Ovary (tissue), 9 donors: ENCODE measurements around the gene GDF2. TPM values are rescaled to one million over a fixed set of nuclear protein-coding genes. Genes with fewer than 3 reads are reported as not detected.

Experiments
- DNase-seq, 5 donors: peaks; one replicate each; pipeline ENCODE4 v3.0.0-alpha.2; 2019 to 2020
- H3K27ac ChIP-seq, 2 donors: fragments of 200-600 bp; one replicate each; pipeline versions ENCODE4 v1.5.1 to v1.8.0; 2019 to 2022
- H3K27me3 ChIP-seq: fragments of 200-600 bp; one replicate; pipeline ENCODE4 v1.8.0; 2022
- H3K36me3 ChIP-seq: fragments of 200-600 bp; sonication (generic); one replicate; pipeline ENCODE4 v1.5.1; 2019
- H3K4me1 ChIP-seq: one replicate; pipeline ENCODE4 v1.8.1; 2013; ENCODE audit warnings: mild to moderate bottlenecking, moderate library complexity; ENCODE audit not compliant: insufficient read depth
- H3K4me3 ChIP-seq: fragments of 200-600 bp; sonication (generic); one replicate; pipeline ENCODE4 v1.5.1; 2017
- H3K9me3 ChIP-seq, 2 donors: fragments of 200-600 bp in 1 of 2; sonication (generic) in 1 of 2; one replicate each; pipeline versions ENCODE4 v1.5.1 to v1.8.1; 2013 to 2019; ENCODE audit warnings: mild to moderate bottlenecking in 1 of 2, moderate library complexity in 1 of 2
- CTCF ChIP-seq, 3 donors: fragments of 450-650 bp in 2 of 3; fragments of 200-600 bp in 1 of 3; IDR thresholded peaks; one replicate each; pipeline versions ENCODE4 v1.5.1 to v1.8.0; 2016 to 2022; ENCODE audit warnings: antibody characterized with exemption in 3 of 3, mild to moderate bottlenecking in 1 of 3
- EP300 ChIP-seq: sonication (generic); formaldehyde crosslinking; IDR thresholded peaks from one replicate; pipeline ENCODE4 v1.6.1; 2017; ENCODE audit warnings: antibody characterized with exemption
- POLR2A ChIP-seq: fragments of 450-650 bp; IDR thresholded peaks from one replicate; pipeline ENCODE4 v1.6.1; 2017; ENCODE audit warnings: antibody characterized with exemption, mild to moderate bottlenecking, moderate library complexity
- WGBS, 3 donors: extraction: QIAGEN DNeasy Blood & Tissue Kit in 1 of 3; methylation state at CpG; one replicate each; pipeline versions ENCODE4 v1.1.5 to v1.1.7; 2013 to 2017; 5-methylcytosine and 5-hydroxymethylcytosine counted together
- intact Hi-C, 4 donors: fragments of 100-400 bp; cut with DNase I; formaldehyde crosslinking; loops; one replicate each; pipeline versions ENCODE4 v1.11.0 to v1.15.1; 2022 to 2023
- polyA plus RNA-seq, 2 donors: library from polyadenylated mRNA; stranded (reverse); fragments of 200-250 nt in 1 of 2; fragments of 350-450 nt in 1 of 2; fragmentation: Illumina TruSeq in 1 of 2; extraction: RNeasy Lipid Tissue Mini Kit (QIAGEN cat#74804) in 1 of 2; gene quantifications; one replicate each; pipeline ENCODE4 v1.2.3, GENCODE V29; 2013 to 2014
- total RNA-seq, 7 donors: library from RNA; depleted of rRNA in 2 of 7; stranded (reverse); fragments of >200 nt in 2 of 7; fragmentation: NEBNext Ultra II Directional in 3 of 7; extraction: Animal tissue kit (Norgen Biotek cat#: 25700) in 3 of 7; gene quantifications; one replicate each; pipeline versions ENCODE4 v1.1.0 to v1.2.4, GENCODE V29; 2016 to 2023
- donor health status: DM: no; HTN: no; CAD: no; lungs with moderate emphysema.
- donor health status: DM: no; HTN: no; CAD: no.
- donor health status: Bipolar disorder and iron deficiency.
- donor health status: DM: yes; HTN: yes; CAD: no.
- donor health status: DM: no; HTN: no; CAD: no.
- donor health status: DM: yes; HTN: yes; CAD: no.

GDF2 gene
- total and polyA plus RNA-seq, 9 donors: not detected

DNA sequence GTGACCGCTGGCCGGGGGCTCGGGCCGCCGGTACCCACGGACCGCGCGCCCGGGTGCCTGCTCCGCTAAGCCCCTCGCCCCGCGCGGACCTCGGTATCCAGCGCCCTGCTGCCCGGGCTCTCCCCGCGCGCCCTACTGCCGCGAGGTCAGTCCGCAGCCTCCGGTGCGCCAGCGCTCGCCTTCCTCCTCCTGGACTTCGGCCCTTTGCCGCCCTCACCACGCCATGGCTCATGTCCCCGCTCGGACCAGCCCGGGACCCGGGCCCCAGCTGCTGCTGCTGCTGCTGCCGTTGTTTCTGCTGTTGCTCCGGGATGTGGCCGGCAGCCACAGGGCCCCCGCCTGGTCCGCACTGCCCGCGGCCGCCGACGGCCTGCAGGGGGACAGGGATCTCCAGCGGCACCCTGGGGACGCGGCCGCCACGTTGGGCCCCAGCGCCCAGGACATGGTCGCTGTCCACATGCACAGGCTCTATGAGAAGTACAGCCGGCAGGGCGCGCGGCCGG lies 21.8 kb upstream of the GDF2 start:
- Histone ChIP-seq H3K4me3 (peak overlapping the region; percentile 13), H3K27me3 (no peaks in the 10 kb centered on the region), H3K36me3 (no peaks in the 10 kb centered on the region), H3K27ac (no peak overlapping the region), H3K4me1 (peaks cover 3% of the 10 kb centered on the region), H3K9me3 (no peaks in the 10 kb centered on the region)
- TF ChIP-seq EP300: no peak
- no peak for TF ChIP-seq POLR2A
- intact Hi-C loops: no loop called here
- DNase-seq: no peak
- WGBS, 3 donors: 1 to 2% (median 2%) methylated on average over 47 to 57 of the region's 57 CpGs

GRCh38 chr10:47301833-47302232 lies 20.4 kb upstream of the GDF2 start:
- intact Hi-C loops: no loop called here
- 45 to 58% (median 52%) methylated on average over 2 of the region's 2 CpGs for WGBS, 3 donors

GRCh38 chr10:47303105-47303504 lies 19.1 kb upstream of the GDF2 start:
- no peak overlapping the region for H3K4me3 ChIP-seq
- no peak overlapping the region for H3K27ac ChIP-seq
- H3K9me3 ChIP-seq: no peaks in the 10 kb centered on the region
- H3K4me1 ChIP-seq: peaks cover 3% of the 10 kb centered on the region
- 83 to 89% (median 84%) methylated on average over 7 of the region's 7 CpGs for WGBS, 3 donors
- TF ChIP-seq CTCF (IDR thresholded peaks at IDR 0.05): no peak
- TF ChIP-seq EP300: no peak
- no peak for TF ChIP-seq POLR2A
- H3K36me3 ChIP-seq: no peaks in the 10 kb centered on the region
- H3K27me3 ChIP-seq: no peaks in the 10 kb centered on the region
- no peak for DNase-seq
- intact Hi-C loops: no loop called here

More at GRCh38 chr10:47301833-47302232, 20.4 kb upstream of the GDF2 start:
- no peaks in the 10 kb centered on the region for H3K27me3 ChIP-seq
- no peak overlapping the region for H3K4me3 ChIP-seq
- H3K36me3 ChIP-seq: no peaks in the 10 kb centered on the region
- H3K9me3 ChIP-seq: no peaks in the 10 kb centered on the region
- no peak overlapping the region for H3K27ac ChIP-seq
- no peak for TF ChIP-seq CTCF (IDR thresholded peaks at IDR 0.05)
- no peak for TF ChIP-seq POLR2A
- TF ChIP-seq EP300: no peak
- no peak for DNase-seq
- H3K4me1 ChIP-seq: peaks cover 3% of the 10 kb centered on the region

DNA sequence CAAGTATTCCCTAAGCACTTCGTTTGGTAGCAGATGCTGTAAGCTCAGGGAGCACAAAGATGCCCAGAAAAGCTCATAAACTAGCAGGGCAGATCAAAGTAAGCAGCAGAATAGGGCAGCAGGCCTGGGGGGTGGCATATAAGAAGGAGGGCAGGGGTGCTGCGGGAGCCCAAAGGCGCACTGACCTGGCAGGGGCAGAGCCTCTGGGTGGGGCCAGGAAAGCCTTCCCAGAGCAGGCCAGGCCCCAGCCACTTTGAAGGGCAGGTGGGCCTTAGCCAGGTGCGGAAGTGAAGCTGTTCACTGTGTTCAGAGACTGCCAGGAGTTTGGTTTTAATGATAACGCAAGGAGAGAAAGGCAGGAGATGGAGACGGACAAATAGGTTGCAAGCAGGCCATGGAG lies 18.4 kb upstream of the GDF2 start:
- no peaks in the 10 kb centered on the region for H3K36me3 ChIP-seq
- H3K9me3 ChIP-seq: no peaks in the 10 kb centered on the region
- no peak for TF ChIP-seq EP300
- no peak for TF ChIP-seq POLR2A
- TF ChIP-seq CTCF (IDR thresholded peaks at IDR 0.05): no peak
- peaks cover 3% of the 10 kb centered on the region for H3K4me1 ChIP-seq
- intact Hi-C loops: no loop called here
- H3K4me3 ChIP-seq: no peak overlapping the region
- no peak for DNase-seq
- H3K27ac ChIP-seq: no peak overlapping the region
- 88 to 91% (median 90%) methylated on average over 6 of the region's 6 CpGs for WGBS, 3 donors
- no peaks in the 10 kb centered on the region for H3K27me3 ChIP-seq

DNA sequence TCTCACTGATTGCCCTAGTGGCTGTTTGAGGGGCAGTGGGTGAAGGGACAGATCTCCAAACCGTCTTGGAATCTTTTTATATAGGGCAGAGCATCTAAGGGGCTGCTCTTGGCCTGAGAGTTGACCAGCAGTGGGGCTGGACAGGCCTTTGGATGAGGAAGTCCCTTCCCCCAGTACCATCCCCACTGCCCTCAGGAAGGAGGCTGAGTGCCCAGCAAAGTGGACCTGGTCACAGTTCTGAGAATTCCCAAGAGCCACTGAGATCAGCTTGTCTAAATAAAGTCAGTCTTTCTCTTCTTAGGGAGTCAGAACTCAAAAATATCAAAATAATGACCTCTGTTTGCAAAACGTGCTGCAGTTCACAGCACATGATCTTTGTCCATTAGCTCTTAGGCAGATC lies 16.7 kb upstream of the GDF2 start:
- intact Hi-C loops: no loop called here

More for the DNA sequence above, 16.7 kb upstream of the GDF2 start:
- 46 to 57% (median 51%) methylated on average over 2 of the region's 2 CpGs for WGBS, 3 donors
- TF ChIP-seq EP300: no peak
- TF ChIP-seq POLR2A: no peak
- no peak for TF ChIP-seq CTCF (IDR thresholded peaks at IDR 0.05)
- H3K27me3 ChIP-seq: no peaks in the 10 kb centered on the region
- no peaks in the 10 kb centered on the region for H3K9me3 ChIP-seq
- H3K36me3 ChIP-seq: no peaks in the 10 kb centered on the region
- peaks cover 2% of the 10 kb centered on the region for H3K4me1 ChIP-seq
- no peak for DNase-seq
- H3K4me3 ChIP-seq: no peak overlapping the region
- H3K27ac ChIP-seq: no peak overlapping the region
